NCI-H1417 (cell line): Measurements from ENCODE around the gene MRPS27.
"Not testable (repeated sequence)": the region's sequence is repeated elsewhere in the genome, so short reads cannot be mapped to it uniquely, and the experiment has no call there.

Source experiments
- DNase-seq, 3 experiments: peaks; one replicate each; lab custom pipeline; 2025; lab: John Stamatoyannopoulos, UW

The MRPS27 gene

GRCh38 chr5:72325566-72326305, 5.7 kb upstream of the MRPS27 start:
- no peak for DNase-seq

GRCh38 chr5:72324189-72324825, 4.3 kb upstream of the MRPS27 start:
- DNase-seq, result no peak

- not testable (repeated sequence) for DNase-seq
Observed at GRCh38 chr5:72319435-72319975, 535 bp downstream of the MRPS27 start.

- DNase-seq, result peak in 1 of 3 experiments; percentile 3
Observed at GRCh38 chr5:72314571-72315172, 5.4 kb downstream of the MRPS27 start.

GRCh38 chr5:72313141-72313540, 6.9 kb downstream of the MRPS27 start:
- DNase-seq, result no peak

GRCh38 chr5:72308853-72309191, 11.2 kb downstream of the MRPS27 start:
- DNase-seq, result no peak

- peak; percentile 93 to 97 (median 96) for DNase-seq
Observed at GRCh38 chr5:72307968-72308852, 11.8 kb downstream of the MRPS27 start.

- no peak for DNase-seq
Observed at GRCh38 chr5:72307573-72307967, 12.5 kb downstream of the MRPS27 start.

- no peak for DNase-seq
Observed at GRCh38 chr5:72305194-72306142, 14.6 kb downstream of the MRPS27 start.

- no peak for DNase-seq
Observed at GRCh38 chr5:72302171-72302570, 17.9 kb downstream of the MRPS27 start.

GRCh38 chr5:72301557-72301956, 18.5 kb downstream of the MRPS27 start:
- no peak for DNase-seq

GRCh38 chr5:72300590-72301339, 19.3 kb downstream of the MRPS27 start:
- DNase-seq, result no peak

- no peak for DNase-seq
Observed at GRCh38 chr5:72298711-72299110, 21.3 kb downstream of the MRPS27 start.

- not testable (repeated sequence) for DNase-seq
Observed at GRCh38 chr5:72298136-72298535, 21.9 kb downstream of the MRPS27 start.

- peak in 1 of 3 experiments; percentile 6 for DNase-seq
Observed at GRCh38 chr5:72296256-72296655, 23.8 kb downstream of the MRPS27 start.

- DNase-seq, result no peak
Observed at GRCh38 chr5:72295539-72295938, 24.5 kb downstream of the MRPS27 start.

GRCh38 chr5:72294473-72294872, 25.6 kb downstream of the MRPS27 start:
- no peak for DNase-seq

GRCh38 chr5:72293495-72294055, 26.5 kb downstream of the MRPS27 start:
- DNase-seq, result no peak

- DNase-seq, result no peak
Observed at GRCh38 chr5:72292411-72292810, 27.6 kb downstream of the MRPS27 start.

- no peak for DNase-seq
Observed at GRCh38 chr5:72291601-72292000, 28.4 kb downstream of the MRPS27 start.
